ENCODE results near the gene TP53TG5.

TP53TG5 gene

DNA sequence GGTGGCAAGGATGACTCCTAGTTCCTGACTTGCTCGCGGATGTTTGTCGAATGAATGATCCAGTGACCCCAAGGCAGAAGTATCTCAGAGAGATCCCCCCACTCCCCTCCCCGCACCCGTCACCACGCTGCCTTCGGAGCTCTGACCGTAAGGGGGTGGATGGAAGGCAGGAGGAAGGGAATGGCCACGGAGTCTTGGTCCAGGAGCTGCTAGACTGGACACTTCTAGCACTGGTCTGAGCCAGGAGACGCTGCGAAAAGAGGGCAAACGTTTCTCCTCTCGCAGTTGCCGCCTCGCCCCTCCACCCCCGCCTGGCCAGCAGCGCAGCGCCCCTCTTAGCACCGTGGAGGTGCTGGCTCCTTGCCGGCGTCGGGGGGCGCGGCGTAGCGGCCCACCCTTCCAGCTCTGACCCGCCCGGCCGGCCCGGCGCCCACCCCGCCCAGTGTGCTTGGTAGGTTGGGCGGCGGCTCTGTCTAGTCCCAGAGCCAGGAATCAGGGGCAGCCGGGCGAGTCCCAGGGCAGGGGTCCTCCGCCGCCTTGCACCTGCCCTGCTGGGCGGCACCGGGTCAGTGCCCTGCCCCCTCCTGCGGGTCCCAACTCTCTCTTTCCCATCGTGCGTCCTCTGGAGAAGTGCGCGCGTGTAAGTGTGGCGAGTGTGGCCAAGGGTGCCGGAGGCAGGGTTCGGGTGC, 27.6 kb upstream of the TP53TG5 start:
- TF ChIP-seq TARDBP (IDR thresholded peaks at IDR 0.05): no peak
- DNase-seq (ENCODE audit: extremely low spot score): peak; percentile 26
- ChIA-PET CTCF (interaction anchor here (0.9 kb wide), 1 partner anchor 11 kb away, joined by 3 read pairs; no protein-coding TSS in a partner anchor), POLR2A (interaction anchor here (0.7 to 3.5 kb wide), 4 partner anchors 10 to 43 kb away, joined by 3 to 43 read pairs (median 16); partner anchors contain the start of genes PIGT and SYS1)

DNA sequence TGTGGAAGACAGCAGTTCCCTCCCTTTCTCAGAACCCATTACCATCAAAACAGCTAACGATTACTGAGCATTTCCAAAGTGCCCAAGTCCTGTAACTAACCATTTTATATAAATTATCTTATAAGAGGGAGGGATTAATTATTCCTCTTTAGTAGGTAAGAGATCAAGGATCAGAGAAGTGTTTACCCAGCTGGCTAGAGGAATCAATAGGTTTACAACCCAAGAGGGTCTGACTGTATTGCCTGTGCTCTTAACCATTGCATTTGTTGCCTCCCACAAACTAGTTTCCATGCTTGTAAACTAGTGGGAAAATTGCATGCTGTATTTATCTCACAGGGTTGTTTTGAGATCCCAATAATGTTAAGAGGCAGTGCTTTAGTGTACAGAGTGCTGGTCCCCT, 26.3 kb upstream of the TP53TG5 start:
- TF ChIP-seq CTBP1 (IDR thresholded peaks at IDR 0.05; ENCODE audit: borderline replicate concordance): no peak
- TF ChIP-seq BHLHE40 (IDR thresholded peaks at IDR 0.05; ENCODE audit: borderline replicate concordance): no peak
- no peak for TF ChIP-seq ELF4 (IDR thresholded peaks at IDR 0.05)
- no peak for TF ChIP-seq FOXM1 (IDR thresholded peaks at IDR 0.05; ENCODE audit: borderline replicate concordance)
- no peak for TF ChIP-seq ZNF384 (IDR thresholded peaks at IDR 0.05)
- TF ChIP-seq SP1 (IDR thresholded peaks at IDR 0.05): no peak
- TF ChIP-seq TARDBP (IDR thresholded peaks at IDR 0.05): no peak
- TF ChIP-seq FOXK2 (IDR thresholded peaks at IDR 0.05): no peak
- TF ChIP-seq NFRKB (IDR thresholded peaks at IDR 0.05): no peak
- no peak for TF ChIP-seq FOXA1 (IDR thresholded peaks at IDR 0.05)
- no peak for TF ChIP-seq SUZ12 (IDR thresholded peaks at IDR 0.05)
- TF ChIP-seq, protein P1, sequence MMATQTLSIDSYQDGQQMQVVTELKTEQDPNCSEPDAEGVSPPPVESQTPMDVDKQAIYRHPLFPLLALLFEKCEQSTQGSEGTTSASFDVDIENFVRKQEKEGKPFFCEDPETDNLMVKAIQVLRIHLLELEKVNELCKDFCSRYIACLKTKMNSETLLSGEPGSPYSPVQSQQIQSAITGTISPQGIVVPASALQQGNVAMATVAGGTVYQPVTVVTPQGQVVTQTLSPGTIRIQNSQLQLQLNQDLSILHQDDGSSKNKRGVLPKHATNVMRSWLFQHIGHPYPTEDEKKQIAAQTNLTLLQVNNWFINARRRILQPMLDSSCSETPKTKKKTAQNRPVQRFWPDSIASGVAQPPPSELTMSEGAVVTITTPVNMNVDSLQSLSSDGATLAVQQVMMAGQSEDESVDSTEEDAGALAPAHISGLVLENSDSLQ (IDR thresholded peaks at IDR 0.05): no peak
- TF ChIP-seq HDGF (IDR thresholded peaks at IDR 0.05; ENCODE audit: borderline replicate concordance): no peak
- TF ChIP-seq ARNT (IDR thresholded peaks at IDR 0.05): no peak
- DNase-seq (ENCODE audit: extremely low spot score): no peak
- POLR2A ChIA-PET: interaction anchor here (1.7 kb wide), 1 partner anchor 11 kb away, joined by 7 read pairs; the partner anchor contains the start of gene PIGT
- CTCF ChIA-PET: interaction anchor here (0.7 kb wide), 1 partner anchor 32 kb away, joined by 3 read pairs; no protein-coding TSS in a partner anchor

DNA sequence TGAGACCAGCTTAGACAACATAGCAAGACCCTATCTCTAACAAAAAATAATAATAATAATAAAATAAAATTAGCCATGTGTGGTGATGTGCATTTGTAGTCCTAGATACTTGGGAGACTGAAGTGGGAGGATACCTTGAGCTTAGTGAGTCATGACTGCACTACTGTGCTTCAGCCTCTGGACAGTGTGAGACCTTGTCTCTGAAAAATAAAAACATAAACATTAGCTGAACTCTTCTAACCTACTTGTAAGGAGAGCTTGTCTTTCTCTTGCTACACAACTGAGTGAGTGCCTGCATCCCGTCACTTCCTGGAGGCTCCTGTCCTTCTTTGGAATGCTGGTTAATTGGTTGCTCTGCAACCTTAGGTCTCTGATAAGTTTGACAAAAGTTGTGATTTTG, 24.8 kb upstream of the TP53TG5 start:
- POLR2A ChIA-PET: interaction anchor here (0.8 kb wide), 1 partner anchor 13 kb away, joined by 3 read pairs; the partner anchor contains the start of gene PIGT
- DNase-seq (ENCODE audit: extremely low spot score): no peak
- TF ChIP-seq HDGF (IDR thresholded peaks at IDR 0.05; ENCODE audit: borderline replicate concordance) (no peak), SUZ12 (IDR thresholded peaks at IDR 0.05) (no peak), ELF4 (IDR thresholded peaks at IDR 0.05) (no peak), FOXM1 (IDR thresholded peaks at IDR 0.05; ENCODE audit: borderline replicate concordance) (no peak), L3MBTL2 (conservative IDR thresholded peaks at IDR 0.05) (no peak), SP1 (IDR thresholded peaks at IDR 0.05) (no peak), FOXA1 (IDR thresholded peaks at IDR 0.05) (no peak), TARDBP (IDR thresholded peaks at IDR 0.05) (no peak), FOXK2 (IDR thresholded peaks at IDR 0.05) (no peak), BHLHE40 (IDR thresholded peaks at IDR 0.05; ENCODE audit: borderline replicate concordance) (no peak), LEF1 (IDR thresholded peaks at IDR 0.05; ENCODE audit: borderline replicate concordance) (no peak)
- TF ChIP-seq, protein P1 (IDR thresholded peaks at IDR 0.05): no peak
- CTCF ChIA-PET: no interaction called here

DNA sequence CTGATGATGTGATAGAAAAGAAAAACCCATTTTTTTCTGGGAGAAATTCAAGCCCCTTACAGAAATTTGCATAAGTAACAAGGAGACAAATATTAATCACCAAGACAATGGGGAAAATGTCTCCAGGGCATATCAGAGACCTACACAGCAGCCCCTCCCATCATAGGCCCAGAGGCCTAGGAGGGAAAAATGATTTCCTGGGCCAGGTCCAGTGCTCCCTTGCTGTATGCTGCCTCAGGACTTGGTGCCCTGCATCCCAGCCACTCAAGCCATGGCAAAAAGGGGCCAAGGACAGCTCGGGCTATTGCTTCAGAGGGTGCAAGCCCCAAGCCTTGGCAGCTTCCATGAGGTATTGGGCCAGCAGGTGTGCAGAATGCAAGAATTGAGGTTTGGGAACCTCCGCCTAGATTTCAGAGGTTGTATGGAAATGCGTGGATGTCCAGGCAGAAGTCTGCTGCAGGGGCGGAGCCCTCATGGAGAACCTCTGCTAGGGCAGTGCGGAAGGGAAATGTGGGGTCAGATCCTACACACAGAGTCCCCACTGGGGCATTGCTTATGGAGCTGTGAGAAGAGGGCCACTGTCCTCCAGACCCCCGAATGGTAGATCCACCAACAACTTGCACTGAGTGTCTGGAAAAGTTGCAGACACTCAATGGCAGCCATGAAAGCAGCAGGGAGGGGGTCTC, 22.4 kb upstream of the TP53TG5 start:
- CTCF ChIA-PET: no interaction called here

DNA sequence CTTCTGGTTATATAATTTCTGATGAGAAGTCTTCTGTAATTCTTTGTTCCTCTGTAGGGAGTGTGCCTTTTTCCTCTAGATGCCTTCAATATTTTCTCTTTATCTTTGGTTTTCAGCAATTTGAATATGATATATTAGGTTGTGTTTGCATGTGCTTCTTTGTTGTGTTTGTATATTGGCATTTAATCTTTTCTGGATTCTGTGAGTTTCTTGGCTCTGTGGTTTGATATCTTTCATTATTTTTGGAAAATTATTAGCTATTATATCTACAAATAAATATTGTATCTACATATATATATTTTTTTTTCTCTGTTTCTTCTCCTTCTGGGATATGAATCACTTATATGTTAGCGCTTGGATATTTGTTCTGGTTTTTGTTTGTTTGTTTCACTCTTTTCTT, 20.9 kb upstream of the TP53TG5 start:
- POLR2A ChIA-PET: no interaction called here
- no peak for DNase-seq (ENCODE audit: extremely low spot score)
- CTCF ChIA-PET: no interaction called here
- TF ChIP-seq ELF4 (IDR thresholded peaks at IDR 0.05) (no peak), FOXA1 (IDR thresholded peaks at IDR 0.05) (no peak)

More for the DNA sequence above, 22.4 kb upstream of the TP53TG5 start:
- DNase-seq (ENCODE audit: extremely low spot score): no peak
- POLR2A ChIA-PET: no interaction called here
- no peak for TF ChIP-seq ARNT (IDR thresholded peaks at IDR 0.05)
- TF ChIP-seq SUZ12 (IDR thresholded peaks at IDR 0.05): no peak
- no peak for TF ChIP-seq SP1 (IDR thresholded peaks at IDR 0.05)
- no peak for TF ChIP-seq L3MBTL2 (conservative IDR thresholded peaks at IDR 0.05)

DNA sequence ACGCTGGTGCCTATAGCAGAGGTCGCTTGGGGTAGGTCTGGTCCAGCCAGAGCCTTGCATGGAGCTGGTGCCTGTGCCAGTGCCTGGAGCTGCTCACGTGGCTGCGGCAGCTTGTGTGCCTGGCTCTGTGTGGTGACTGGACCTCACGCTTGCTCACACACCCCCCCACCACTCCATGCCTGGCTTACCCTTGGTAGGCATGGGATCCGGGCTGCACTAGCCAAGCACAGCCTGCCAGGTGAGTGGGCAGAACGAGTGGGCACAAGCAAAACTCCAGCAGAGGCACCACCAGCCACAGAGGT, 16.9 kb upstream of the TP53TG5 start:
- TF ChIP-seq LEF1 (IDR thresholded peaks at IDR 0.05; ENCODE audit: borderline replicate concordance) (no peak), ZNF384 (IDR thresholded peaks at IDR 0.05) (no peak), ELF4 (IDR thresholded peaks at IDR 0.05) (no peak), L3MBTL2 (conservative IDR thresholded peaks at IDR 0.05) (no peak), FOXK2 (IDR thresholded peaks at IDR 0.05) (no peak), TARDBP (IDR thresholded peaks at IDR 0.05) (no peak), FOXM1 (IDR thresholded peaks at IDR 0.05; ENCODE audit: borderline replicate concordance) (no peak), NFRKB (IDR thresholded peaks at IDR 0.05) (no peak), BHLHE40 (IDR thresholded peaks at IDR 0.05; ENCODE audit: borderline replicate concordance) (no peak), HDGF (IDR thresholded peaks at IDR 0.05; ENCODE audit: borderline replicate concordance) (no peak), ARNT (IDR thresholded peaks at IDR 0.05) (no peak), FOXA1 (IDR thresholded peaks at IDR 0.05) (no peak), CTBP1 (IDR thresholded peaks at IDR 0.05; ENCODE audit: borderline replicate concordance) (no peak), SUZ12 (IDR thresholded peaks at IDR 0.05) (no peak), SP1 (IDR thresholded peaks at IDR 0.05) (no peak)
- TF ChIP-seq, protein P1 (IDR thresholded peaks at IDR 0.05): no peak
- CTCF ChIA-PET: interaction anchor here (1.6 kb wide), 1 partner anchor 11 kb away, joined by 3 read pairs; no protein-coding TSS in a partner anchor
- DNase-seq (ENCODE audit: extremely low spot score): no peak
- POLR2A ChIA-PET: interaction anchor here (1.3 to 1.9 kb wide), 2 partner anchors 11 to 21 kb away, joined by 6 to 7 read pairs; partner anchors contain the start of gene PIGT

Data from HEK293T (cell line).